Fibroblast of lung (primary cell): ENCODE results near the gene SLC25A24. TPM values are rescaled to one million over a fixed set of nuclear protein-coding genes. Genes with fewer than 3 reads are reported as not detected.
"Not testable (repeated sequence)": the region's sequence is repeated elsewhere in the genome, so short reads cannot be mapped to it uniquely, and the experiment has no call there.

Source experiments
- DNase-seq, 2 donors: peaks; one replicate each; pipeline versions ENCODE4 v3.0.0 to v3.0.0-alpha.2; 2010; ENCODE audit warnings: low read depth in 2 of 2
- H2AFZ ChIP-seq: 2 replicates; pipeline ENCODE4 v1.5.1; 2012; ENCODE audit warnings: low read length, control low read depth, inconsistent platforms
- H3K27ac ChIP-seq: 2 replicates; pipeline ENCODE4 v1.5.1; 2011; ENCODE audit warnings: low read length, control low read depth; ENCODE audit not compliant: insufficient read depth
- H3K27me3 ChIP-seq: 2 replicates; pipeline ENCODE4 v1.5.1; 2011; ENCODE audit warnings: mild to moderate bottlenecking, low read length; ENCODE audit not compliant: control insufficient read depth, insufficient read depth
- H3K36me3 ChIP-seq: 2 replicates; pipeline ENCODE4 v1.5.1; 2011; ENCODE audit warnings: low read length; ENCODE audit not compliant: control insufficient read depth, insufficient read depth
- H3K4me1 ChIP-seq: 2 replicates; pipeline ENCODE4 v1.5.1; 2011; ENCODE audit warnings: low read length; ENCODE audit not compliant: control insufficient read depth, insufficient read depth; ENCODE audit errors: extremely low read depth
- H3K4me2 ChIP-seq: 2 replicates; pipeline ENCODE4 v1.5.1; 2011; ENCODE audit warnings: low read length, control low read depth; ENCODE audit not compliant: insufficient read depth; ENCODE audit errors: extremely low read depth
- H3K4me3 ChIP-seq, 4 experiments: fragments of 200-600 bp in 1 of 4; sonication (generic) in 1 of 4; replicated peaks in 1 of 4; 2 replicates each; pipeline ENCODE4 v1.5.1; 2011 to 2016; ENCODE audit warnings: low read length in 4 of 4, low read depth in 3 of 4, mild to moderate bottlenecking in 3 of 4, control low read depth in 2 of 4, inconsistent platforms in 1 of 4, mixed read lengths in 1 of 4; ENCODE audit not compliant: insufficient read depth in 1 of 4; ENCODE audit errors: control extremely low read depth in 1 of 4
- H3K79me2 ChIP-seq: 2 replicates; pipeline ENCODE4 v1.5.1; 2012; ENCODE audit warnings: mild to moderate bottlenecking, low read length, inconsistent platforms; ENCODE audit not compliant: control insufficient read depth, insufficient read depth
- H3K9ac ChIP-seq: 2 replicates; pipeline ENCODE4 v1.5.1; 2011; ENCODE audit warnings: mild to moderate bottlenecking, low read length, control low read depth; ENCODE audit not compliant: insufficient read depth
- H3K9me3 ChIP-seq: 2 replicates; pipeline ENCODE4 v1.5.1; 2012; ENCODE audit warnings: low read depth, low read length; ENCODE audit not compliant: control insufficient read depth, insufficient read depth
- H4K20me1 ChIP-seq: 2 replicates; pipeline ENCODE4 v1.5.1; 2011; ENCODE audit warnings: low read length; ENCODE audit not compliant: control insufficient read depth, insufficient read depth; ENCODE audit errors: extremely low read depth
- EZH2 ChIP-seq: IDR thresholded peaks from 2 replicates; pipeline ENCODE4 v1.5.1; 2012; ENCODE audit warnings: low read length, control low read depth, mild to moderate bottlenecking; ENCODE audit errors: missing control alignments
- polyA plus RNA-seq, 2 donors: library from polyadenylated mRNA; depleted of rRNA in 1 of 2; stranded (reverse) in 1 of 2; unstranded in 1 of 2; fragments of >200 nt; gene quantifications; 2 replicates each; pipeline ENCODE4 v1.2.1, GENCODE V29; 2011 to 2012; ENCODE audit warnings: missing spikeins in 1 of 2
- total RNA-seq: library from RNA; depleted of rRNA; stranded (reverse); fragments of >200 nt; gene quantifications from 2 replicates; pipeline ENCODE4 v1.2.1, GENCODE V29; 2014
- TF ChIP-seq, protein P1 (sequence below), 2 donors: IDR thresholded peaks in 1 of 2; conservative IDR thresholded peaks in 1 of 2; 1 replicate in 1 of 2; 2 replicates in 1 of 2; pipeline ENCODE4 v1.5.1; 2011 to 2012; ENCODE audit warnings: low read length in 2 of 2, control low read depth in 1 of 2, inconsistent platforms in 1 of 2, low read depth in 1 of 2, mild to moderate bottlenecking in 1 of 2

The SLC25A24 gene
- total and polyA plus RNA-seq, 2 donors (not counting 1 experiment from before 2014, with no cell fraction given): 51.2 to 51.6 TPM

DNA sequence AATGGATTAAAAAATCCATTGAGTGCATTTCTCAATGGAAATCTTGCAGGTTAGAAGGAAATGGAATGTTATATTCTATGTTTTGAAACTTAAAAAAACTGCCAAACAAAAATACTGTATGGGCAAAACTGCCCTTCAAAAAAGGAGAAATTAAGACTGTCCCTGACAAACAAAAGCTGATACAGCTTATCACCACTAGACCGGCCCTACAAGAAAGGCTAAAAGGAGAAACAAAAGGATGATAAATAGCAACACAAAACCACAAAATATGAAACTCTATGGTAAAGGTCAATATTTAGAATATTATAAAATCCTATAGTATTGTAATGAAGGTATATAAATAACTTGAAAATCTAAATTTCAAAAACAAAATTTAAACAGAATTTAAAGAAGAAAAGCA, 60.0 kb downstream of the SLC25A24 start:
- Histone ChIP-seq H3K36me3 (peaks cover 8% of the 10 kb centered on the region), H3K9me3 (no peaks in the 10 kb centered on the region), H3K4me3 (no peak overlapping the region), H4K20me1 (no peaks in the 10 kb centered on the region), H3K9ac (no peak overlapping the region), H3K4me2 (no peak overlapping the region), H3K27ac (no peak overlapping the region), H2AFZ (no peak overlapping the region), H3K27me3 (no peaks in the 10 kb centered on the region), H3K4me1 (no peaks in the 10 kb centered on the region), H3K79me2 (no peaks in the 10 kb centered on the region)
- no peak for DNase-seq
- TF ChIP-seq, protein P1, sequence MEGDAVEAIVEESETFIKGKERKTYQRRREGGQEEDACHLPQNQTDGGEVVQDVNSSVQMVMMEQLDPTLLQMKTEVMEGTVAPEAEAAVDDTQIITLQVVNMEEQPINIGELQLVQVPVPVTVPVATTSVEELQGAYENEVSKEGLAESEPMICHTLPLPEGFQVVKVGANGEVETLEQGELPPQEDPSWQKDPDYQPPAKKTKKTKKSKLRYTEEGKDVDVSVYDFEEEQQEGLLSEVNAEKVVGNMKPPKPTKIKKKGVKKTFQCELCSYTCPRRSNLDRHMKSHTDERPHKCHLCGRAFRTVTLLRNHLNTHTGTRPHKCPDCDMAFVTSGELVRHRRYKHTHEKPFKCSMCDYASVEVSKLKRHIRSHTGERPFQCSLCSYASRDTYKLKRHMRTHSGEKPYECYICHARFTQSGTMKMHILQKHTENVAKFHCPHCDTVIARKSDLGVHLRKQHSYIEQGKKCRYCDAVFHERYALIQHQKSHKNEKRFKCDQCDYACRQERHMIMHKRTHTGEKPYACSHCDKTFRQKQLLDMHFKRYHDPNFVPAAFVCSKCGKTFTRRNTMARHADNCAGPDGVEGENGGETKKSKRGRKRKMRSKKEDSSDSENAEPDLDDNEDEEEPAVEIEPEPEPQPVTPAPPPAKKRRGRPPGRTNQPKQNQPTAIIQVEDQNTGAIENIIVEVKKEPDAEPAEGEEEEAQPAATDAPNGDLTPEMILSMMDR (conservative IDR thresholded peaks at IDR 0.05 in 1 of 2, IDR thresholded peaks at IDR 0.05 in 1 of 2; ENCODE audit: low read depth in 1 of 2, low read length in 2 of 2): no peak
- TF ChIP-seq EZH2: no peak

DNA sequence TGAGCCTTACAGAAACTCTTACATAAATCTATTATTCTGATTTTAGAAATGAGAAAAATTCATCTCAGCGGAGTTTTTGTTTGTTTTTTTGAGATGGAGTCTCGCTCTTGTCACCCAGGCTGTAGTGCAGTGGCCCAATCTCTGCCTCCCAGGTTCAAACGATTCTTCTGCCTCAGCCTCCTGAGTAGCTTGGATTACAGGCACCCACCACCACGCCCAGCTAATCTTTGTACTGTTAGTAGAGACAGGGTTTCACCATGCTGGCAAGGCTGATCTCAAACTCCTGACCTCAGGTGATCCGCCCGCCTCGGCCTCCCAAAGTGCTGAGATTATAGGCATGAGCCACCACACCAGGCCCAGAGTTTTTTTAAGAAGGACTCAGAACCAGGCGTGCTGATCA, 60.6 kb downstream of the SLC25A24 start:
- H3K4me3 ChIP-seq, H3K79me2 ChIP-seq, H4K20me1 ChIP-seq, H3K36me3 ChIP-seq, H3K9me3 ChIP-seq, H3K27me3 ChIP-seq, H3K4me2 ChIP-seq, H2AFZ ChIP-seq, H3K27ac ChIP-seq, DNase-seq, H3K9ac ChIP-seq, H3K4me1 ChIP-seq: not testable (repeated sequence)

DNA sequence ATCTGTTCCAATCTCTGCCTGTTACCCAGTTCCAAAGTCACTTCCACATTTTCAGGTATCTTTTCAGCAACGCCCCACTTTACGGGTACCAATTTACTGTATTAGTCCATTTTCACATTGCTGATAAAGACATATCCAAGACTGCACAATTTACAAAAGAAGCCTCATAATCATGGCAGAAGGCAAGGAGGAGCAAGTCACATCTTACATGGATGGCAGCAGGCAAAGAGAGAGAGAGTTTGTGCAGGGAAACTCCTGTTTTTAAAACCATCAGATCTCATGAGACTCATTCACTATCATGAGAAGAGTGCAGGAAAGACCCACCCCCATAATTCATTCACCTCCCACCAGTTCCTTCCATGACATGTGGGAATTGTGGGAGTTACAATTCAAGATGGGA, 67.0 kb downstream of the SLC25A24 start:
- H3K4me3 ChIP-seq, H3K4me2 ChIP-seq, H3K27me3 ChIP-seq, H4K20me1 ChIP-seq, H3K36me3 ChIP-seq, H3K9me3 ChIP-seq, H3K79me2 ChIP-seq, H3K9ac ChIP-seq, H3K27ac ChIP-seq, DNase-seq, H3K4me1 ChIP-seq, H2AFZ ChIP-seq: not testable (repeated sequence)

DNA sequence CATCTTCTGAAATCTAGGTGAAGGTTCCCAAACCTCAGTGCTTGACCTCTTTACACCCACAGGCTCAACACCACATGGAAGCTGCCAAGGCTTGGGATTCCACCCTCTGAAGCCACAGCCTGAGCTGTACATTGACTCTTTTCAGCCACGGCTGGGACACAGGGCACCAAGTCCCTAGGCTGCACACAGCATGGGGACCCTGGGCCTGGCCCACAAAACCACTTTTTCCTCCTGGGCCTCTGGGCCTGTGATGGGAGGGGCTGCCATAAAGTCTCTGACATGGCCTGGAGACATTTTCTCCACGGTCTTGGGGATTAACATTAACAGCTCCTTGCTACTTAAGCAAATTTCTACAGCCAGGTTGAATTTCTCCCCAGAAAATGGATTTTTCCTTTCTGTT, 67.8 kb downstream of the SLC25A24 start:
- H3K9me3 ChIP-seq, H2AFZ ChIP-seq, H3K9ac ChIP-seq, DNase-seq, H3K36me3 ChIP-seq, H3K4me2 ChIP-seq, H3K79me2 ChIP-seq, H4K20me1 ChIP-seq, H3K27me3 ChIP-seq, H3K27ac ChIP-seq, H3K4me1 ChIP-seq, H3K4me3 ChIP-seq: not testable (repeated sequence)

DNA sequence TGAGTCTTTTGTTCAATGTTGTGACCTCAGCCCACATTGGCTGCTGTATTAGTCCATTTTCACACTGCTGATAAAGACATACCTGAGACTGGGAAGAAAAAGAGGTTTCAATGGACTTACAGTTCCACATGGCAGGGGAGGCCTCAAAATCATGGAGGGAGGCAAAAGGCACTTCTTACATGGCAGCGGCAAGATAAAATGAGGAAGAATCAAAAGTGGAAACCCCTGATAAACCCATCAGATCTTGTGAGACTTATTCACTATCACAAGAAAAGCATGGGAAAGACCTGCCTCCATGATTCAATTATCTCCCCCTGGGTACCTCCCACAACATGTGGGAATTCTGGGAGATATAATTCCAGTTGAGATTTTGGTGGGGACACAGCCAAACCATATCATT, 68.9 kb downstream of the SLC25A24 start:
- DNase-seq, H3K79me2 ChIP-seq, H3K36me3 ChIP-seq, H4K20me1 ChIP-seq, H3K9ac ChIP-seq, H3K27me3 ChIP-seq, H3K4me2 ChIP-seq, H3K4me1 ChIP-seq, H3K9me3 ChIP-seq, H3K27ac ChIP-seq, H2AFZ ChIP-seq, H3K4me3 ChIP-seq: not testable (repeated sequence)
